Hematopoietic multipotent progenitor cell treated with erythropoietin and hydrocortisone succinate and interleukin-3 and kit ligand, for 17 days (in vitro differentiated cells): Measurements from ENCODE around the gene PCNT.
A peak's percentile ranks its signal among the peaks of the same experiment; 100 is the strongest.
"Not testable (repeated sequence)": the region's sequence is repeated elsewhere in the genome, so short reads cannot be mapped to it uniquely, and the experiment has no call there.

Source experiments
- DNase-seq: peaks from one replicate; pipeline ENCODE4 v3.0.0-alpha.2; 2015; ENCODE audit warnings: low spot score

PCNT gene

GRCh38 chr21:46454634-46455390, 130.9 kb downstream of the PCNT start:
- DNase-seq = no peak

- DNase-seq = peak; percentile 76
Observed at GRCh38 chr21:46455575-46456385, 131.8 kb downstream of the PCNT start.

DNA sequence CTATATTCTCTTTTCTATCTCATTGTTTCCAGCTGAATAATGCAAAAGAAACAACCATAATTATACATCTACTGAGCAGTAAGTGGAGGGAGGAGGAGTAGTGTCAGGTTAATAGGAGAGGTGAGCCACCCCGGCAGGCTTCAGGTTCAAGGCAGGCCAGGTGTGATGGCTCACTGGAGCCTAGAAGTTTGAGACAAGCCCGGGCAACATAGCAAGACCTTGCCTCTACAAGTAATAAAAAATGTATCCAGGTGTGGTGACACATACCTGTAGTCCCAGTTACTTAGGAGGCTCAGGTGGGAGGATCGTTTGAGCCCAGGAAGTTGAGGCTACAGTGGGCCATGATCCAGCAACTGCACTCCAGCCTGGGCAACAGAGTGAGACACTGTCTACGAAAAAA, 132.8 kb downstream of the PCNT start:
- no peak for DNase-seq

- no peak for DNase-seq
Observed at GRCh38 chr21:46457801-46458314, 133.9 kb downstream of the PCNT start.

DNA sequence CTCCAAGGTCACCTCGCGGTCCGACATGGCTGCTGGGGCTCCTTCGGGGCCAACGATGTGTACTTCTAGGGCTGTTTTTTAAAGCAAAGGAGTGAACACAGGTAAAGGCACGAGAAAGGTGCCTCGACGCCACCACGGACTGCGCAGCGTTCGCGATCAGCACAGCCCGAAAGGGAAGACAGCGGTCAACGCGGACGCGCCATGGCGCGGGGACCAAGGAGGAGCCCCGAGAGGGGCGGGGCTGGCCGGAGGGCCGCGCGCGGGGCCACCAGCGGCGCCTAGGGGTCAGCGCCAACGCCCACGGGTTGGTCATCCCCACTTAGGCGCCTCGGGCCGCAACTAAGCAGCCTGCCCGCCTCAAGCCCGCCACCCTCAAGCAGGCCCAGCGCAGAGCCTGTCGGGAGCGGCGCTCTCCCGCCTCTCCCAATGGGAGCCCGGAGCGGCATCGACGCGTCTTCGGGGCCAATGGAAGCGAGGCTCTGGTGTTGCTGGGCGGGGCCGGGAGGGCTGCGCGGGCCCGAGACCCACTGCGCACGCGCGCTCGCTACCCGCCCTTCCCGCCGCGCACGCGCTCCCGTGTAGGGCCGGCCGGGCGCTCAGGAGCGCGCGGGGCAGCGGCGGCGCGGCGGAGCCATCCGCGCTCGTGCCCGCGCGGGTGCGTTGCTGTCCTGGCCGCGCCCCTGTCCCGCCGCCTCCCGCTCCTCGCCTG, 134.5 kb downstream of the PCNT start, which contains the start of gene DIP2A:
Gene DIP2A, plus strand, starts transcription at position 577 of the 709 bp plus-strand sequence. CDS start 241 bp downstream, outside the sequence.
- DNase-seq = peak; percentile 98

- DNase-seq = no peak
Observed at GRCh38 chr21:46459024-46459355, 135.0 kb downstream of the PCNT start.

- no peak for DNase-seq
Observed at GRCh38 chr21:46459356-46460112, 135.6 kb downstream of the PCNT start.

- DNase-seq = no peak
Observed at GRCh38 chr21:46461909-46462308, 138.0 kb downstream of the PCNT start.

DNA sequence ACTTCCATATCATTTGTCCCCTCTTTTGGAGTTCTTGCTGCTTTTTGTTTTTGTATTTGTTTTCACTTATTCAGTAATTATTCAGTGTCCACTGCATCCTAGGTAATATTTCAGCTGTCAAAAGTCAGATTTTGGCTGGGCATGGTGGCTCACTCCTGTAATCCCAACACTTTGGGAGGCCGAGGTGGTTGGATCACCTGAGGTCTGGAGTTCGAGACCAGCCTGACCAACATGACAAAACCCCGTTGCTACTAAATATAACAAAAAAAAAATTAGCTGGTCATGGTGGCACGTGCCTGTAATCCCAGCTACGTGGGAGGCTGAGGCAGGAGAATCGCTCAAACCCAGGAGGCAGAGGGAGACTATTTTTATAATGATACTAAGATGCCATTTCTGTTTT, 141.2 kb downstream of the PCNT start:
- DNase-seq = not testable (repeated sequence)

- no peak for DNase-seq
Observed at GRCh38 chr21:46465651-46466050, 141.7 kb downstream of the PCNT start.

GRCh38 chr21:46468108-46468774, 144.3 kb downstream of the PCNT start:
- DNase-seq = no peak

GRCh38 chr21:46469275-46469674, 145.3 kb downstream of the PCNT start:
- DNase-seq = no peak

DNA sequence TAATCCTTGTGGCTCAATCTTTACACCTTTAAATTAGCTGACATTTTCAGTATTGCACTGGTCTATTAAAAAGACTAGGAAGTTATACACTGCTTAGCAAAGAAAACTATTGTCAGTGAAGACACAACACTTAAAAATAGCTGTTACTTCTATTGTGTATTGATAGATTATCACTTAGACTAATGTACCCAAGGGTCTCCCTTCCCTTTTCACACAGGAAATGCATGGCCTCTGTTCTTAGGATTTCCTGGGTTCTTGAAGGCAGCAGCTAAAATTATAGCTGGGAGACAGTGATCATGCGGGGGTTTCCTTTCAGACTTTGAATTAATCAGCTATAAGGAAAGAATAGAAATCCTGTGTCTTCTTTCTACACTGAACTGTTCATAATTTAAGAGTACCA, 147.6 kb downstream of the PCNT start:
- DNase-seq = no peak

DNA sequence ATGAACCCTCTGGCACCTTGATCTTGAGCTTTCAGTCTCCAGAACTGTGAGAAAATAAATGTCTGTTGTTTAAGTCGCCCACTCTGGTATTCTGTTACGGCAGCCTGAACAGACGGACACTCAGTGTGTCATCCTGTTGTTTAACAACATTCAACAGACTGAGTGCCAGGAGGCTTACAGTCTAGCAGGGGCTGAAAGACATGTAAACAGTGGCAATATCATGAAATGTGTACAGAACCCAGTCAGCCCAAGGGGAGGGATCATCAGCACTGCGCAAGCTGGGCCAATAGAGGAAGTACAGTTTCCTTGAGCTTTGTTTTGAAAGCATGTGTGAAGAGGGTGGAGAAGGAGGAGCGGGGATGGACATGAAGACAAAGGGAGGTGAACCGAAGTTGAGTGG, 148.3 kb downstream of the PCNT start:
- no peak for DNase-seq

DNA sequence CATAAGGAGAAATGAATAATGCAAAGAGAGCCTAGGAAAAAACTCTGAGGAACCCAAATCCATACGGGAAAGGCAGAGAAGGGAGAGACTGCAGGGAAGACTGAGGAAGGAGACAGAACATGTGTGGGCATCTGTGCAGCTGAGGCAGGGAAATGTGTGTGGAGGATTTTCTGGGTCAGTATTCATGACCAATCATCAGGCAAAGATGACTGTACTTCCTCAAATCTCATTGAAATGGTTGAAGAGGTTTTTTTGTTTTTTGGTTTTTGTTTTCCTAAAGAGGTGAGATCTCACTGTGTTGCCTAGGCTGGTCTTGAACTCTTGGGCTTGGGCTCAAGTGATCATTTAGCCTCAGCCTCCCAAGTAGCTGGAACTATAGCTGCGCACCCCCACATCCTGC, 150.4 kb downstream of the PCNT start:
- DNase-seq = no peak

DNA sequence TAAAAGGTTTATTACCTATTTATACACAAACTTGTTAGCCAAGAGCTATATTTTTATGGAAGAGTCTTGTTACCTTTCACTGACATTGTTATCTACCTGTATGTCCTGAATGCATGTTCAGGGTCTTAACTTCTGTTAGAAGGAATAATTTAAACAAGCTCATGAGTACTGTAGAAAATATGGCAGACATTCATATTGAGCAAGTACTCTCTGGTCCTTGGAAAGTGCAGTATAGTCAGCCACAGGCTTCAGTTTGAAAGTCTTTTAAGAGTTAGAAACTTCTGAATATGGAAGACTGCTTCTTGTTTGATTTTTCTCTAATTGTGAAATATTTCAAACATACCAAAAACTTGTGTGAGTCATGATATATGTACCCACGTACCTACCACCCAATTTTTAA, 151.3 kb downstream of the PCNT start:
- no peak for DNase-seq

DNA sequence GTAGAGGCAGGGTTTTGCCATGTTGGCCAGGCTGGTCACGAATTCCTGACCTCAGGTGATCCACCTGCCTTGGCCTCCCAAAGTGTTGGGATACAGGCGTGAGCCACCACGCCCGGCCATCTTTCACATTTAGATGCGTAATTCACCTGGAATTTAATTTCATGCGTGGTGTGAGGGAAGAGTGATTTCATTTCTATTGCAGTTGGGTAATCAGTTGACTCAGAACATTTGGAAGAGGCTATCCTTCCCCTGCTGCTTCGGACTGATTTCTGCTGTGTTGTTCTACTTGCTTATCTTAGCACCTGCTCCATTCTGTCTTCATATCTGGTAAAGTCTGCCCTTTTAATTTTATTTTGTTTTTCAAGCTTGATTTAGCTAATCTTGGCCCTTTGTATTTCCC, 153.8 kb downstream of the PCNT start:
- DNase-seq = no peak

GRCh38 chr21:46478910-46479309, 155.0 kb downstream of the PCNT start:
- DNase-seq = no peak

- no peak for DNase-seq
Observed at GRCh38 chr21:46480466-46480865, 156.5 kb downstream of the PCNT start.

DNA sequence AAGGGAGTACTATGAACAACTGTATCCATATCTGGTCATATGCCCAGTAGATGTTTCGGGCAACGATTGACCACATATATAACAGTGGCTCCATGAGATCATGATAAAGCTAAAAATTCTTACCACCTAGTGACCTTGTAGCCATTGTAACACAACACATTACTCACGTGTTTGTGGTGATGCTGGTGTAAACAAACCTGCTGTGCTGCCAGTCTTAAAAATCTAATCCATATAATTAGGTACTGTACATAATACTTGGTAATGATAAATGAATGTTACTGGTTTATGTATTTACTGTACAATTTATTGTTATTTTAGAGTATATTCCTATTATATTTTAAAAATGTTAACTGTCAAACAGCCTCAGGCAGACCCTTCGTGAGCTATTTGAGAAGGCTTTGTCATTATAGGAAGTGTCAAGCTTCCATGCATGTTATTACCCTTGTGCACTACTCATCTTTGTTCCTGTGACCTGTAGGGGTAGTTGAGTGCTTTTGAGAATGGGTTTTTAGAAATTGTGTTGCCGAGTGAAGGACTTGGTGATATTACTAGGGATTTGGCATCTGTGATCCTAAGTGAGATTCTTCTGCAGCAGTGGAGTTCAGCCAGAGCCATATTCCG, 158.4 kb downstream of the PCNT start:
- DNase-seq = no peak

DNA sequence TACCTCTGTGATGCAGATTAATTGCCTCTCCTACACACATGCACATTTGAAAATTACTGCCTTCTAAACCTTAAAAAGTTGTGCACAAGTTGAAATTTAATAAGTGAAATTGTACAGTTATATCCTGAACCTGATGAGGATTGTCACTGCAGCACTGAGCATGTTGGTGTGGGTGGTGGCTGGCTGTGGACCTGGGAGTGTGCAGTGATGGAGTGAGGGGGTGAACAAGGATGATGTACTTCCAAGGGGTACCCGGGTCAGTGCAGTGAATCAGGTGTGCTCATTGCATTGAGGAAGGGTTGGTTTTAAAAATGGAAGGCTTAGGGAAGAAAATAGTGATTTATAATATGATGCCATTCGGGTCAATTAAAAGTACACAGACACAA, 158.9 kb downstream of the PCNT start:
- DNase-seq = no peak
